ENCODE data around the gene PRORP. TPM values are rescaled to one million over a fixed set of nuclear protein-coding genes. Genes with fewer than 3 reads are reported as not detected.

Gene PRORP
- total and polyA plus RNA-seq, 2 of the 13 experiments (the other 11 are each of a cell fraction or from before 2014, with no cell fraction given) = 48.9 to 88.7 TPM

DNA sequence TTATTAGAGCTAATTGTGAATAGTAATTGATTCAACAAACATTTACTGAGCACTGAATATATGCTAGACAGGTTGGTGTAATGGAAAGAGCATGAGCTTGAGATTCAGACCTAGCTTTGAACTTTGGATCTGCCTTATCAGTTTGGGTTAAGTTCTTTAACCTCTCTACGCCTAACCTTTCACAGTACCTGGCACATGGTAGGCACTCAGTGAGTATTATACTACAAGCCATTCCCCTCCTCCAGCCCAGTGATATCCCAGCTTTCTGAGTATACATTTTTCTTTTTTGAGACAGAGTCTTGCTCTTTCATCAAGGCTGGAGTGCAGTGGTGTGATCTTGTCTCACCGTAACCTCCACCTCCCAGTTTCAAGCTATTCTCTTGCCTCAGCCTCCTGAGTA, 44.3 kb upstream of the PRORP start (continued):
- peak; percentile 75 for TF ChIP-seq TARDBP (CRISPR knock-in tag; IDR thresholded peaks at IDR 0.05)
- no peak for TF ChIP-seq TOE1 (CRISPR knock-in tag; IDR thresholded peaks at IDR 0.05)
- no peak for TF ChIP-seq TGIF2 (CRISPR knock-in tag; IDR thresholded peaks at IDR 0.05)
- no peak; the same call in 1 of the 2 replicates for TF ChIP-seq ISL2 (CRISPR knock-in tag; IDR thresholded peaks at IDR 0.05)
- TF ChIP-seq RBFOX2 (IDR thresholded peaks at IDR 0.05; ENCODE audit: low read depth, low read length) = no peak
- TF ChIP-seq ZFP82 (CRISPR knock-in tag; IDR thresholded peaks at IDR 0.05; ENCODE audit: borderline replicate concordance) = no peak
- TF ChIP-seq, protein P1, sequence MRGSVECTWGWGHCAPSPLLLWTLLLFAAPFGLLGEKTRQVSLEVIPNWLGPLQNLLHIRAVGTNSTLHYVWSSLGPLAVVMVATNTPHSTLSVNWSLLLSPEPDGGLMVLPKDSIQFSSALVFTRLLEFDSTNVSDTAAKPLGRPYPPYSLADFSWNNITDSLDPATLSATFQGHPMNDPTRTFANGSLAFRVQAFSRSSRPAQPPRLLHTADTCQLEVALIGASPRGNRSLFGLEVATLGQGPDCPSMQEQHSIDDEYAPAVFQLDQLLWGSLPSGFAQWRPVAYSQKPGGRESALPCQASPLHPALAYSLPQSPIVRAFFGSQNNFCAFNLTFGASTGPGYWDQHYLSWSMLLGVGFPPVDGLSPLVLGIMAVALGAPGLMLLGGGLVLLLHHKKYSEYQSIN (CRISPR knock-in tag; IDR thresholded peaks at IDR 0.05; ENCODE audit: borderline replicate concordance) = no peak
- no peak for TF ChIP-seq JUN (CRISPR knock-in tag; IDR thresholded peaks at IDR 0.05)
- TF ChIP-seq ZNF629 (CRISPR knock-in tag; conservative IDR thresholded peaks at IDR 0.05) = no peak
- TF ChIP-seq HNRNPH1 (optimal IDR thresholded peaks at IDR 0.05; ENCODE audit: low read depth, low read length) = no peak
- no peak for TF ChIP-seq ZNF775 (CRISPR knock-in tag; IDR thresholded peaks at IDR 0.05; ENCODE audit: borderline replicate concordance)
- no peak for TF ChIP-seq ZNF143 (CRISPR knock-in tag; IDR thresholded peaks at IDR 0.05)
- TF ChIP-seq KAT7 (CRISPR knock-in tag; IDR thresholded peaks at IDR 0.05; ENCODE audit: borderline replicate concordance) = no peak; the same call in 1 of the 2 replicates
- TF ChIP-seq CBX1 (IDR thresholded peaks at IDR 0.05; ENCODE audit: low read depth) = no peak
- TF ChIP-seq MAFG (CRISPR knock-in tag; IDR thresholded peaks at IDR 0.05) = no peak
- peak; percentile 90 for TF ChIP-seq NR2F6 (IDR thresholded peaks at IDR 0.05)
- peak; percentile 92 for TF ChIP-seq NR2F6 (CRISPR knock-in tag; IDR thresholded peaks at IDR 0.05)
- TF ChIP-seq, protein P2, sequence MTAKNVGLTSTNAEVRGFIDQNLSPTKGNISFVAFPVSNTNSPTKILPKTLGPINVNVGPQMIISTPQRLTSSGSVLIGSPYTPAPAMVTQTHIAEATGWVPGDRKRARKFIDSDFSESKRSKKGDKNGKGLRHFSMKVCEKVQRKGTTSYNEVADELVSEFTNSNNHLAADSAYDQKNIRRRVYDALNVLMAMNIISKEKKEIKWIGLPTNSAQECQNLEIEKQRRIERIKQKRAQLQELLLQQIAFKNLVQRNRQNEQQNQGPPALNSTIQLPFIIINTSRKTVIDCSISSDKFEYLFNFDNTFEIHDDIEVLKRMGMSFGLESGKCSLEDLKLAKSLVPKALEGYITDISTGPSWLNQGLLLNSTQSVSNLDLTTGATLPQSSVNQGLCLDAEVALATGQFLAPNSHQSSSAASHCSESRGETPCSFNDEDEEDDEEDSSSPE (CRISPR knock-in tag; IDR thresholded peaks at IDR 0.05) = peak; percentile 19
- no peak for TF ChIP-seq ZNF101 (CRISPR knock-in tag; IDR thresholded peaks at IDR 0.05; ENCODE audit: borderline replicate concordance, low read depth)
- TF ChIP-seq, protein P3, sequence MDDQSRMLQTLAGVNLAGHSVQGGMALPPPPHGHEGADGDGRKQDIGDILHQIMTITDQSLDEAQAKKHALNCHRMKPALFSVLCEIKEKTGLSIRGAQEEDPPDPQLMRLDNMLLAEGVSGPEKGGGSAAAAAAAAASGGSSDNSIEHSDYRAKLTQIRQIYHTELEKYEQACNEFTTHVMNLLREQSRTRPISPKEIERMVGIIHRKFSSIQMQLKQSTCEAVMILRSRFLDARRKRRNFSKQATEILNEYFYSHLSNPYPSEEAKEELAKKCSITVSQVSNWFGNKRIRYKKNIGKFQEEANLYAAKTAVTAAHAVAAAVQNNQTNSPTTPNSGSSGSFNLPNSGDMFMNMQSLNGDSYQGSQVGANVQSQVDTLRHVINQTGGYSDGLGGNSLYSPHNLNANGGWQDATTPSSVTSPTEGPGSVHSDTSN (CRISPR knock-in tag; IDR thresholded peaks at IDR 0.05; ENCODE audit: borderline replicate concordance) = no peak
- no peak for TF ChIP-seq ZNF460 (CRISPR knock-in tag; IDR thresholded peaks at IDR 0.05; ENCODE audit: borderline replicate concordance)
- TF ChIP-seq RFXAP (CRISPR knock-in tag; IDR thresholded peaks at IDR 0.05; ENCODE audit: borderline replicate concordance) = no peak
- TF ChIP-seq, protein P4, sequence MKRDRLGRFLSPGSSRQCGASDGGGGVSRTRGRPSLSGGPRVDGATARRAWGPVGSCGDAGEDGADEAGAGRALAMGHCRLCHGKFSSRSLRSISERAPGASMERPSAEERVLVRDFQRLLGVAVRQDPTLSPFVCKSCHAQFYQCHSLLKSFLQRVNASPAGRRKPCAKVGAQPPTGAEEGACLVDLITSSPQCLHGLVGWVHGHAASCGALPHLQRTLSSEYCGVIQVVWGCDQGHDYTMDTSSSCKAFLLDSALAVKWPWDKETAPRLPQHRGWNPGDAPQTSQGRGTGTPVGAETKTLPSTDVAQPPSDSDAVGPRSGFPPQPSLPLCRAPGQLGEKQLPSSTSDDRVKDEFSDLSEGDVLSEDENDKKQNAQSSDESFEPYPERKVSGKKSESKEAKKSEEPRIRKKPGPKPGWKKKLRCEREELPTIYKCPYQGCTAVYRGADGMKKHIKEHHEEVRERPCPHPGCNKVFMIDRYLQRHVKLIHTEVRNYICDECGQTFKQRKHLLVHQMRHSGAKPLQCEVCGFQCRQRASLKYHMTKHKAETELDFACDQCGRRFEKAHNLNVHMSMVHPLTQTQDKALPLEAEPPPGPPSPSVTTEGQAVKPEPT (CRISPR knock-in tag; IDR thresholded peaks at IDR 0.05; ENCODE audit: low read depth) = no peak
- TF ChIP-seq, protein P5, sequence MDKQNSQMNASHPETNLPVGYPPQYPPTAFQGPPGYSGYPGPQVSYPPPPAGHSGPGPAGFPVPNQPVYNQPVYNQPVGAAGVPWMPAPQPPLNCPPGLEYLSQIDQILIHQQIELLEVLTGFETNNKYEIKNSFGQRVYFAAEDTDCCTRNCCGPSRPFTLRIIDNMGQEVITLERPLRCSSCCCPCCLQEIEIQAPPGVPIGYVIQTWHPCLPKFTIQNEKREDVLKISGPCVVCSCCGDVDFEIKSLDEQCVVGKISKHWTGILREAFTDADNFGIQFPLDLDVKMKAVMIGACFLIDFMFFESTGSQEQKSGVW (CRISPR knock-in tag; IDR thresholded peaks at IDR 0.05; ENCODE audit: borderline replicate concordance) = no peak
- no peak for TF ChIP-seq KMT2A (CRISPR knock-in tag; IDR thresholded peaks at IDR 0.05)
- no peak for TF ChIP-seq ZNF777 (CRISPR knock-in tag; IDR thresholded peaks at IDR 0.05)
- peak; percentile 69; the same call in 1 of the 2 replicates for TF ChIP-seq SMYD3 (CRISPR knock-in tag; IDR thresholded peaks at IDR 0.05)
- TF ChIP-seq ZNF282 (IDR thresholded peaks at IDR 0.05; ENCODE audit: partially characterized antibody) = no peak

Data from HepG2 (cell line).